OCI-M2 (cell line): ENCODE data around the gene NSUN3.
"Not testable (repeated sequence)": the region's sequence is repeated elsewhere in the genome, so short reads cannot be mapped to it uniquely, and the experiment has no call there.

Experiments used
- DNase-seq: peaks from one replicate; lab custom pipeline; 2025; ENCODE audit not compliant: unreplicated experiment; lab: John Stamatoyannopoulos, UW

Gene NSUN3

DNA sequence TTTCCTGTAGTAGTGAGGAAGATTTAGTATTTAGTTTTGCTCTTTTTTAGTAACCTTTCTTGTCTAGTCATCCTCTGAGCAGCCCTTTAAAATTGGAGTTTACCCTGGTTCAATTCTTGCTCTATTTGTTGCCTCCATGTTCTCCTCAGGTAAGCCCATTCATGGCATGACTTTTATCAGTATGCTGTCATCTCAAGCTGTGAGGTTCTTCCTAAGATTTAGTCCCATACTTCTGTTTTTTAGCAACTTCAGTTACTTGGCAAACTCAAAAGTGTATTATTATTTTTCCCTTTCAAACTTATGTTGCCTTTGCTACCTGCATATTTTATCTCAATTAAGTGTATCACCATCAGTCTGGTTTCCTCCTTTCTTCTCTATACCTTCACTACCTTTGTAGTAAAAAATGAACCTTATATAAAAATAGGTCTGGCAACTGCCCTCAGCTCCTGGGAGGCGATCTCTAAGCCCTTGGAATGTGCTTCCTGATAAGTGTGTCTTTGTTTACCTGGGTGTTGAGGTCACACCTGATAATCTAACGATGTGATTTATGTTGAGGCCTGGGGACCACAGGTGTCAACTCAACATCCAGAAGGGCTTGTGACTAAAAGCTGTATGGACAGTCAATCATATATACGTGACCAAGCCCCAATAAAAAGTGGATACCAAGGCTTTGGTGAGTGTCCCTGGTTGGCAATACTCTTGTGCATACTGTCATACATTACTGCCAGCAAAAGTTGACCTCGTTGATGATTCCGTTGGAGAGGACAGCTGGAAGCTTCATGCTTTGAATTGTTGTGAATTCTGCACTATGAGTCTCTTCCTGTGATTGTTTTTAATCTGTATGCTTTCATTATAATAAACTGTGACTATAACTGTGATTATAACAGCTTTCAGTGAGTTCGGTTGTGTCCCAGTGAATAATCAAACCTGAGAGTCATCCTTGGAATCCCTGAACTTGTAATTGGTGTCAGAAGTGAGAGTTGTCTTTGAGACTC is 3.9 kb downstream of the NSUN3 start:
- no peak for DNase-seq

DNA sequence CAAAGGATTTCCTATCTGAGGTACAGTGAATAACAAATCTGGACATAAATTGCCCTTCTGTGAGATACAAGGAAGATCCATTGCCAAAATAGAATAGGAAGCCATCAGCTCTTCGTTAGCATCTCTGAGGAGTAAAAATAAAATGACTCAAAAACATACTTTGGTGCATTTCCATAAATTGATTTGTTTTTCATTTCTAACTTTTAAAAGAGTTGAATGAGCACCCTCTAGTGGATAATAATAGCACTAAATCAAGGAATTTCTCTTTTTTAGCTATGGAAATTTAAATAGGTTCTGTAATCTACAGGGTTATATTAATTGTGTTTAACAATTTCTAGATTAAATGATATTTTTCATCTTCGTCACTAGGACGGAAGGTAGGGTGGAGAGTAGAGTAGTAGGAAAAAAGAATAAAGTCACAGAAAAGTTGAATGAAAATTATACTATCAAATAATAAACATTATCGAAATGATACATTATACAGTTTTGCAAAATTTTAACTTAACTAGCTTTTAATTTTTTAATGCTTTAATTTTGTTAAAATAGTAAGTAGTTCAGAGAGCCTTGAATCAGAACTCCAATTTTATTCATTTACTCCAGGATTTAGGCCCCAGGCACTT is 6.4 kb downstream of the NSUN3 start:
- DNase-seq, result no peak

DNA sequence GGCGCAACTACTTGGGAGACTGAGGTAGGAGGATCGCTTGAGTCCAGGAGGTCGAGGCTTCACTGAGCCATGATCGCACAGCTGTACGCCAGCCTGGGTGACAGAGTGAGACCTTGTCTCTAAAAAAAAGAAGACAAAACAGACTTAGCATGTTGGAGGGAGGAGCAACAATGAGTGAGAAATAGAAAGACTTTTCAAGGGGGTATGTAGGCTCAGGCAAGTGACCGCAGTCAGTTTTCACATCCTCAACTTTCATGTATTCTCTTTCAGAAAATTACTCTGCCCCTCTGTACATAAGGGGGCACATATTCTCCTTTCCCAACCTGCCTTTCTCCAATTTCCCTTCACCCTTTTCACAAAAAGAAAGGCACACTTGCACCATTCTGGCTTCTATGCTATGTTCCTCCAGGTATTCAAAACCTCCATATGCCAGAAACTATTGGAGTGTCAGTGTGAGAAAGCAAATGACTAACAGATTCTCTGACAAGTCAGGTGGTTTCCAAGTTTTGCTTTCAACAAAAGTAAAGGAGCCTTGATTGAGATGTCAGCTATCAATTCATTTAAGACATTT is 7.6 kb downstream of the NSUN3 start:
- no peak for DNase-seq

DNA sequence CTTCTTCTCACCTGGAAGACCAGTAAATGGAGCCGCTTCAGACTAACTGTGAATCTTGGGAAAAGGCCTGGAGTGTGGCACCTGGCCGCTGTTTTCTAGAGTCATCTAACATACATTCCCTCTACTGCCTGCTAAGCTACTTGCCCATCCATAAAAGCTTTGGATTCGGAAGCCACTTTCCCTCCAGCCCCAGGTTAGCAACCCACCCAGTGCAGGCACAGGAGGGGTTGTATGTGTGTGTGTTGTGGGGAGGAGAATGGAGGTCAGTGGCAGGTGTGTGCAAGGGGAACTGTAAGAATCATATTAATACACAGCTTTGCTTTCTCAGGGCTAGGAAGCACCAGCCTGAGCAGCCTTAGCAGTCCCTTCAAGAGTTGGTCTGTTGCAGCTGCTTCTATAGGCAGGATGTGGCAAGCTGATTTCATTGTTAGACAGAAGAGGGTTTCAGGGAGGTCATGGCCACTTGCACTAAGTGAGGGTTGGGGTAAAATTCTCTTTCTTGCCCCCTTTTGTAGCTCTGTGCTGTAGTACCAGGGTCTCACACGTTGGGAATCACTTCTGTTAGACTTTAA is 8.9 kb downstream of the NSUN3 start:
- DNase-seq, result no peak

DNA sequence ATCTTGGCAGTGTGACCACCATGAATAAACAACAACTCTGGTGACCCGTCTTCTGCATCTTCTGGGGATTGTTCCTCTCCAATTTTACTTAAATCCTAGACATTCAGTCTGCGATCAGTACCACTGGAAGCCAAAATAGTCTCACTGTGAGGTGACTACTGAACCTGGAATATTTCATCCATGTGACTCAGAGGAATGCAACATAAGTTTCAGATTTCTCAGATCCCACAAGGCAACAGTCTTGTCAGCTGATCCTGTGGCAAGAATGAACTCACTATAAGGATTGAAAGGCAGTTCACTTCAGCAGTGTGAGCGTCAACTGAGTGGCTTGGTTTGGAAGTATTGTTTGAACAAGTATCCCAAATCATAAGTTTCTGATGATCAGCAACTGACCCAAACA is 13.2 kb downstream of the NSUN3 start:
- no peak for DNase-seq

DNA sequence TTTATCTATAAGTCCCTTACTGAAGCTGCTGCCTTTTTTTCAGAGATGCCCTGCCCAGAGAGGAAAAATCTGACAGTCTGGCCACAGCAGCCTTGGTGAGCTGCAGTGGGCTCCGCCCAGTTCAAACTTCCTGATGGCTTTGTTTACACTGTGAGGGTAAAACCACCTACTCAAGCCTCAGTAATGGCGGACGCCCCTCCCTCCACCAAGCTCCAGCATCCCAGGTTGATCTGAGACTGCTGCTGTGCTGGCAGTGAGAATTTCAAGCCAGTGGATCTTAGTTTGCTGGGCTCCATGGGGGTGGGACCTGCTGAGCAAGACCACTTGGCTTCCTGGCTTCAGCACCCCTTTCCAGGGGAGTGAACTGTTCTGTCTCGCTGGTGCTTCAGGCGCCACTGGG is 17.7 kb downstream of the NSUN3 start:
- not testable (repeated sequence) for DNase-seq

DNA sequence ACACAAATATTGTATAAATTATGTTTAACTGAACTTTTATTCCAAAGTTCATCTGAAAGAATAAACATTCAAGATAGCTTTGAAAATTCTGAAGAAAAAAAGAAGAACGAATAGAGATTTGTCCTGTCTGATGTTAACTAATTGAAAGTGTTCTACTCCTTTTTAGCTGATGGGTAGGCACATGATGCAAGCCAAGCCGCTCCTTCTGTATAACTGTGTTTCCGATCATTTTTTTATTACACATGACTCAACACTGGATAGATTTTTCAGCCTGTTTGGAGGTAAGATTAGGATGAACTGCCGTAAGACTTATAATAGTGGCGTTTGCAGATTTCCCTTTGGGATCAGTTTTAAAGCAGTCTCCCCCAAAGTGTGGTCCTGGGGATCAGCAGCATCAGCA is 19.0 kb downstream of the NSUN3 start:
- no peak for DNase-seq

DNA sequence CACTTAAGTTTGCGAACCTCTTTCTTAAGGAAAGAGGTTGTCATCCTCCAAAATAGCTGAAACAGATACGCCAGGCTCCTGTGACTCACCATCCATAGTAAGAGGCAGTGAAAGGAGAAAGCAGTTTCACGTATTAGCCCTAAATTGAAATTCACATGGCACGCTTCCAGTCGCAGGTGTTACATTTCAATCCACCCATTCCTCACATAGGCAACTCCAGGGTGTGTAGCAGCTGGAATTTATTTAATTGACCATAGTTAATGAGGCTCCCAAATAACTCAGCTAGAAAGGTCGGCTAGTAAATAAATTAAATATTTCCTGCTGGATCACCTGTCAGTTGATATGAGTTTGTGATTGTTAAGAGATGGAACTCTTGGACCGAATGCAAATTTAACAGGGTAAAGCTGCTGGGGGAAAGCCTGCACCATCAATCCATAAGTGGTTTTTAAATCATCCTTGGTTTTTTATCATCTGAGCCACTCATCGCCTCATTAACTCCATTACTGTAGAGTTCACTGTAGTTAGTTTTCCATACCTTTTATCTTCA is 19.6 kb downstream of the NSUN3 start:
- DNase-seq, result no peak

DNA sequence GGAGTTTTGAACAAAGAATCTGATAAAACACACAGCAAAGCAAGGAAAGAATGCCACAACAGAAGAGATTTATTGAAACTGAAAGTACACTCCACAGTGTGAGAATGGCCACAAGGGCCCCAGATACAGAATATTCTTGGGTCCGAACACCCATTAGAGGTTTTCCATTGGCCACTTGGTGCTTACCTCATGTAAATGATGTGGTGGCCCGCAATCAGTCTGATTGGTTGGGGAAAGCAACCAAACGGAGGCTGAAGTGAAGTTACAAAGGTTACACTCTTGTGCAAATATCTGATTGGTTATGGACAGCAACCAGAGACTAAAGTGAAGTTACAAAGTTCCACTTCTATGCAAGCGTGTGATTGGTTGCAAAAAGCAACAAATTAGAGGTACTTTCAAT is 20.4 kb downstream of the NSUN3 start:
- DNase-seq, result no peak

DNA sequence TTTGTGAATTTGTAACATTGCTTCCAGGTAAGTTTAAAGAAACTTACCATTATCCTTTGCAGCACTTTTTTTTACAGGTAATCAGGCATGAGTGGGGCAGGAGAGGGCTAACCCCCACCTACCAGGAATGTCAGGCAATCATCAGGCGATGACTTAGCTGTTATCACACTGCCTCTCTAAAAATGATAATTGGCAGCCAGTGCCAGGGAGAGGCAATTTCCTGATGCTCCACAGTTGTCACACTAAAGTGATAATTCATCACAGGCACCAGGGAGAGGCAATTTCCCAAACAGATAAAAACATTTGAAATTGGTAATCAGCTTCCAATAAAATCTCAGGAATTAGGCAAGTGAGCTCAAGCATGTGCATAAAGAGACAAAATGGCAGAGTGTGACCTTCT is 26.3 kb downstream of the NSUN3 start:
- DNase-seq, result no peak

DNA sequence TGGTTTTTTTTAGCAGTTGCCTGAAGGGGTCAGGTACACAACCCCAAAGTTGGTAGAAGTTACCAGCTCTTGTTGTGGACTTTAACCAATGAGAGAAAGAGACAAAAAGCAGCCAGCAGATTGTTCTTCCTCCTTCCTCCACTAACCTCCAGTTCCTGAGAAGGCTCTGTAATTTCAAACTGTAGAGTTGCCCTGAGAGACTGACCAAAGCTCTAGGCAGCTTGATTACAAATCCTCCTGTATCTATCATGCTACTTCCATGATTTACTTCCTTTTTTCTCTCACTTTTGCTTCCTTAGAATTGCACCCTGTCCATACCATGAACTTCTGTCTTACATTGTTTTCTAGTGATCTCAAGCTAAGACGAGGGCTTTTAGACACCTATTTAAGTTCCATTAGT is 29.2 kb downstream of the NSUN3 start:
- no peak for DNase-seq

DNA sequence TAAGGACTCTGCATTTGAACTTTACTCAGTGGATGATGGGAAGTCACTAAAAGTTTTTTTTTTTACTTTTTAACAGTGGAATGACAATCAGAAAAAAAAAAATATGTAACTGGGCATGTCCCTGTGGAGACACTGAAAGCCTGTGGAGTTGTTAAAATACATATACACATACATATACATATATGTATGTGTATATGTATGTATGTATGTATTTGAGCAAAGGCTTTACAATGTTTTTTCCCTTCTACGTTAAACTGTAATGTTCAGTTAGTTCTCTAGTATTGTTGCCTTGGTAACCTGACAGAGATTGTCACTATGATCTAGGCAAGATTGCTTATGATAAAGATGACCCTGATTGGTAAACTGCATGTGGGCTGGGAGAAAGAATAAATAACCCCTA is 30.3 kb downstream of the NSUN3 start:
- DNase-seq, result no peak

DNA sequence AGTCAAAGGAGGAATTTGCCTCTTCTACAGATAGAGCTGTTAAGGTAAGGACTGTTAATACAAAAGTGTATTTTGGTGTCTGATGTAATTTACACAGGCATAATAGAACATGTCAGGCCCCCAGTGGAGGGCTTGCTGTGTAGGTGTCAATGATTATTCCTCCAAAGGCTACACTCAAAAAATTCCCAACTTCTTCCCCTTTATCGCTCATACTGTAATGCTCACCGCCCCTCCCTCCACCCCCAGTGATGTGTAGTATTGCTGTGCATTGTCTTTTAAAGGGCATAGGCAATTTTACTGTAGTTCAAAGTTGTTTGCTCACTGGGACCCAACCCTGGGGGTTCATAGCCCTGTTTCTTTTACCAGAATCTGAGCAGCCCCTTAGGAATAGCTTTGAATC is 32.2 kb downstream of the NSUN3 start:
- no peak for DNase-seq

DNA sequence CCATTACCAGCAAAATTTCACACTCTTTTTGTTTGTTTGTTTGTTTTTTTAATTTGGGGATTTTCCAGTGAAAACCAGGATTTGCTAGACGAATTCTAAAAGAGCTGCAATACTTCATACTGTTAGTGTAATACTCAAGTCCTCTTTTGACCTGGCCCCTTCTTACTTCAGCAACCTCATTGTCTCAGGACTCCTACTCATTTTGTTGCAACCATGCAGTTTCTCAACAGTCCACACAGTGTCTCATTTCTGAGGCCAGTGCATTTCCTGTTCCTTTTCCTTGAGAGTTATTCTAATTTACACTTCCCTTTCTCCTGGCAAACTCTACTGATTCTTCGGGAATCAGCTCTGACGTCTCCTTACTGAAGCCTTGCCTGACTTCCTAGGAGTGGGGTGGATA is 35.6 kb downstream of the NSUN3 start:
- DNase-seq, result no peak

DNA sequence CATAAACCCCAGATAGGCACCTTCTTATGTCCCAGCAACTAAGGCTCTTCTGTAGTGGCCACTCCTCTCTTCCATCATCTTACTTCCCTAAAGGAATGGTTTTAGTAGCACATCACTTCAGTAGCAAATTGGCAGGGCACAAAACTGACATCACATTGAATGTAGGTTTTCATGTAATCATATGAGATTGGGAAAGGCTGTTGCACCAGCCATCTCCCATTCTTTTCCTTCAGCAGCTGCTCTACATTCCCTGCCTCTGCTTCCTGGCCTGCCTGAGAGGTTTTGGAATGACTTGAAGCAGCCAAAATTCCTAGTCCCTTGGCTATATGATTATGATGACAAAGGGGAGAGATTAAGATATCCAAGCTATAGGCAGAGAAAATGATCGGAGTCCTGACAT is 36.5 kb downstream of the NSUN3 start:
- no peak for DNase-seq

DNA sequence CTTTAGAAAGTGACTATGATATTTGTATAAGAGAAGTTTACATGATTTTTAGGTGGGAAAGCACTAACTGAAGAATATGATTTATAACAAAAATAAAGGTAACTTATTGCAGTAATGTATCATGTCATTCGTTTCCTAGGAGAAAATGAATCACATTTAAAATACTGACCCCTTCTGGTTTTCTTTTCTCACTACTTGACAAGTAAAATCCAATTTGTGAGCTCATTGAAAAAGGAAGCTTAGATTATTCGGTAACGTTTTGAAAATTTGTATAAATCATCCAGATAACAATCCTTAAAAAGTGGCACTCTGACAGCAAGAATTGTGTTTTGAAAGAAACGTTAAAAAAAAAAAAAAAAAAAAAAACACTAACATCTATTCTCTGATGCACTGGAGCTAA is 39.0 kb downstream of the NSUN3 start:
- DNase-seq, result no peak

DNA sequence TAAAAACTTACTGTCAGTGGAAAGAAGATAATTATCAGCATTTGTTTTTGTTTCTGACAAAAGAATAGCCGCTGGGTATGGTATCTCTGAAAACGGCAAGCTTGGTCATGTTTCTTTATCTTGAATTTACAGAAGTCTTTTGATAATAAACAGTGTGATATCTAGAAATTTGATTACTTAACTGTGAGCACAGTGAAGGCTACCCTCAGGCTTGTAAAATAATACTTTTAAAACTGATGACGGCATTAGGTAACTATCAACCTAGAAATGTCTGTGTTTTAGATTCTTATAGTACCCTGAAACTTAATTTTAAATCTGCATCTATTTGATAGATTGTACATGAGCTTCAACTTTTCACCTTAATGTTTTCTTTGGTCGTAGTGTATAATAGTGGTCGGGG is 43.4 kb downstream of the NSUN3 start:
- no peak for DNase-seq

DNA sequence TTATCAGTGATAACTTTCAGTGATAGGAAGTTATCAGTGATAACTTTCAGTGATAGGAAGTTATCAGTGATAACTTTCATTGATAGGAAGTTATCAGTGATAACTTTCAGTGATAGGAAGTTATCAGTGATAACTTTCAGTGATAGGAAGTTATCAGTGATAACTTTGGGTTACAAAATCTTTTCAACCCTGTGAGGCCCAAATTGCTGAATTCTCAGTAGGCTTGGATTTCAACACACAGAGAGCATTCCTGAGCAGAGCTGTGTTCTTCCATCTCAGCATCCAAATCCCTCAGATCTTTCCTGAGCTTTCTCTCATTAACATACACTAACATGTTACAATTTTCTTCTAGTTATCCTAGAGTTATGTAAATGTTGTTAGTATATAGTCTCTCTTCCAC is 47.4 kb downstream of the NSUN3 start:
- not testable (repeated sequence) for DNase-seq

DNA sequence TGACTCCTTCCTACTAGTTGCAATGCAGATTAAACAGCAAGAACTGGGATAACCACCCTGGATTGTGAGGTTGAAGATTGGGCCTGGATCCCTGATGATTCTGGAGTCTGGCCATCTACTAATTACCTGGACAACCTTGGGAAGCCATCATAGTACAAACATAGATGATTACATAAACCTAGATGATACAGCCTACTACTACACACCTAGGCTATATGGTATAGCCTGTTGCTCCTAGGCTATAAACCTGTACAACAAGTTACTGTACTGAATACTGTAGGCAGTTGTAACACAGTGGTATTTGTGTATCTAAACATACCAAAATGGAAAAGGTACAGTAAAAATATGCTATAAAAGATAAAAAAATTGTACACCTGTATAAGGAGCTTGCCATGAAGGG is 48.0 kb downstream of the NSUN3 start:
- DNase-seq, result no peak

DNA sequence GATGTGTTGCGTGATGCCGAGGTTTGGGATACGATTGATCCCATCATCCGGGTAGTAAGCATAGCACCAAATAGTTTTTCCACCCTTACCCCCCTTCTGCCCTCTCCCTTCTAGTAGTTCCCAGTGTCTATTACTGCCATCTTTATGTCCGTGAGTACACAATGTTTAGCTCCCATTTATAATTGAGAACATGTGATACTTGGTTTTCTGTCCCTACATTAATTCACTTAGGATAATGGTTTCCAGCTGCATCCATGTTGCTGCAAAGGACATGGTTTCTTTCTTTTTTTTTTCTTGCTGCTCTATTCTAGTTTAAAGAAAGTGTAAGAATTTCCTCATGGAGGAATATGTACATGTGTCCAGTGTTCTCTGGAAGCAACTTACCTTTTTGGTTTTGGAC is 51.8 kb downstream of the NSUN3 start:
- no peak for DNase-seq

DNA sequence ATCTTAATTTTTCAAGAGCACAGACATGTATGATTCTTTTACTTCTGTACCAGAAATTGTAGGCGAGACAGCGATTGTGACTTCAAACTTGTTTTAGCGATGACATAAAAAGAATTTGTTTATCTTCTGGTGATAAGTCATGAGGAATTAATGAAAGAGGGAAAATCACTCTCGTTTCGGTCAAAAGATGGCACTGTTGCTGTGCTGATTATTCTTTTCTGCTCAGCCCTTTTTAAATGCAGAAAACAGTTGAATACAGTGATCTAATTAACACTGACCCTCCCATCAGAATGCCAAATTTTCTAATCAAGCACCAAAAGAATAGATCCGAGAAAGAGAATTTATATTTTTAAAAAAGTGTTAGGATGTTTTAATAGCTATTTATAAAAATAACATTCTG is 52.6 kb downstream of the NSUN3 start:
- no peak for DNase-seq

DNA sequence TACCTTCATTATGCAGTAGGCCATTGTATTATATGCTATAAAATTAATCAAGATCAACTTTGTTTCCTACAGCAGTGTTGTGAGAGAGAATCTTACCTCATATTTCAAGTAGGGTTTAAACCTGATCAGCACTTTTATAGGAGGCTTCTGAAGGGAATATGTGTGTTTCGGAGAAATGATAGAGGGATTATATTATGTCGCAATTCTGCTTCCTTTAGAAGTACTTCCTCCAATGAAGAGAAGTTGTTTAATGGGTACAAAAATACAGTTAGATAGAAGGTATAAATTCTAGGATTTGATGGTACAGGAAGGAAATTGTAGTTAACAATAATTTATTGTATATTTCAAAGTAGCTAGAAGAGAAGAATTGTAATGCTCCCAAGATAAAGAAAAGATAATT is 54.9 kb downstream of the NSUN3 start:
- DNase-seq, result no peak
